Breast epithelium (tissue), 3 donors: ENCODE measurements around the gene CACHD1.

ENCODE experiments used
- CTCF ChIP-seq, 3 donors: fragments of 450-650 bp; IDR thresholded peaks; one replicate each; pipeline ENCODE4 v1.5.1; 2016 to 2017; ENCODE audit warnings: antibody characterized with exemption in 3 of 3, mild to moderate bottlenecking in 3 of 3, moderate library complexity in 3 of 3
- POLR2A ChIP-seq: fragments of 450-650 bp; IDR thresholded peaks from one replicate; pipeline ENCODE4 v1.6.1; 2016; ENCODE audit warnings: antibody characterized with exemption, mild to moderate bottlenecking, moderate library complexity

- TF ChIP-seq POLR2A (no peak), CTCF (IDR thresholded peaks at IDR 0.05) (no peak)
Measured at GRCh38 chr1:64581843-64582185, 111.9 kb downstream of the CACHD1 start.
